VCaP (cell line): ENCODE data around the gene PGBD5.

Experiments
- H3K27ac ChIP-seq: fragments of 450-650 bp; 2 replicates; pipeline ENCODE4 v1.5.1; 2017
- CTCF ChIP-seq: fragments of 450-650 bp; conservative IDR thresholded peaks from 2 replicates; pipeline ENCODE4 v1.5.1; 2017; ENCODE audit warnings: mild to moderate bottlenecking, moderate library complexity

PGBD5 gene

GRCh38 chr1:230327892-230328284 lies 98.2 kb downstream of the PGBD5 start:
- no peak overlapping the region for H3K27ac ChIP-seq
- TF ChIP-seq CTCF = no peak

- no peak overlapping the region for H3K27ac ChIP-seq
- TF ChIP-seq CTCF = no peak
These were observed 98.9 kb downstream of the PGBD5 start for GRCh38 chr1:230326971-230327891.

- H3K27ac ChIP-seq = no peak overlapping the region
- TF ChIP-seq CTCF = no peak
These were observed 102.4 kb downstream of the PGBD5 start for GRCh38 chr1:230323686-230324085.

- H3K27ac ChIP-seq = no peak overlapping the region
- TF ChIP-seq CTCF = no peak
These were observed 103.1 kb downstream of the PGBD5 start for GRCh38 chr1:230322967-230323547.

GRCh38 chr1:230322421-230322756 lies 103.7 kb downstream of the PGBD5 start:
- TF ChIP-seq CTCF = no peak
- no peak overlapping the region for H3K27ac ChIP-seq

- H3K27ac ChIP-seq = no peak overlapping the region
- no peak for TF ChIP-seq CTCF
These were observed 104.3 kb downstream of the PGBD5 start for GRCh38 chr1:230321741-230322420.

- no peak overlapping the region for H3K27ac ChIP-seq
- no peak for TF ChIP-seq CTCF
These were observed 104.8 kb downstream of the PGBD5 start for GRCh38 chr1:230321341-230321740.
